ENCODE measurements around the gene TACR3.
"Not testable (repeated sequence)": the region's sequence is repeated elsewhere in the genome, so short reads cannot be mapped to it uniquely, and the experiment has no call there.

Gene TACR3, protein sequence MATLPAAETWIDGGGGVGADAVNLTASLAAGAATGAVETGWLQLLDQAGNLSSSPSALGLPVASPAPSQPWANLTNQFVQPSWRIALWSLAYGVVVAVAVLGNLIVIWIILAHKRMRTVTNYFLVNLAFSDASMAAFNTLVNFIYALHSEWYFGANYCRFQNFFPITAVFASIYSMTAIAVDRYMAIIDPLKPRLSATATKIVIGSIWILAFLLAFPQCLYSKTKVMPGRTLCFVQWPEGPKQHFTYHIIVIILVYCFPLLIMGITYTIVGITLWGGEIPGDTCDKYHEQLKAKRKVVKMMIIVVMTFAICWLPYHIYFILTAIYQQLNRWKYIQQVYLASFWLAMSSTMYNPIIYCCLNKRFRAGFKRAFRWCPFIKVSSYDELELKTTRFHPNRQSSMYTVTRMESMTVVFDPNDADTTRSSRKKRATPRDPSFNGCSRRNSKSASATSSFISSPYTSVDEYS

DNA sequence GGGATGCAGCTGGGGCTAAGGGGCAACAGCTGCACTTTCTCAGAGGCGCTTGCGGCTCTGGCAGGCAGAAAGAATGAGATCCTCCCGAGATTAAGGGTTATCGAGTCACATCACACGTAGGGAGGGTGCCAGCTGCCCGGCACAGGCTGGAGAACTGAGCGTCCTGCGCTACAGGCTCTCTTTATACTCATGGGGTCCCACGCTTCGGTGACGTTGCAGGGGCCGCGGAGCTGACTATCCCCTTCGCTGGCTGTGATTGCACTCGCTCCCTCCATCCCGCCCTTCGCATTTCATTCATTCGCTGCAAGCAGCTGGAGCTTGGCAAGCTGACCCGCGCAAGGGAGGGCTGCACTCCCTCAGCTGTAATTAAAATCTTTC is at the start of gene TACR3:
Gene TACR3, minus strand, starts transcription at position 156 of the 378 bp plus-strand sequence. CDS start 310 bp downstream, outside the sequence.
- no peak for DNase-seq

- DNase-seq: no peak
Observed at GRCh38 chr4:103757631-103758030, 37.8 kb upstream of the TACR3 start.

DNA sequence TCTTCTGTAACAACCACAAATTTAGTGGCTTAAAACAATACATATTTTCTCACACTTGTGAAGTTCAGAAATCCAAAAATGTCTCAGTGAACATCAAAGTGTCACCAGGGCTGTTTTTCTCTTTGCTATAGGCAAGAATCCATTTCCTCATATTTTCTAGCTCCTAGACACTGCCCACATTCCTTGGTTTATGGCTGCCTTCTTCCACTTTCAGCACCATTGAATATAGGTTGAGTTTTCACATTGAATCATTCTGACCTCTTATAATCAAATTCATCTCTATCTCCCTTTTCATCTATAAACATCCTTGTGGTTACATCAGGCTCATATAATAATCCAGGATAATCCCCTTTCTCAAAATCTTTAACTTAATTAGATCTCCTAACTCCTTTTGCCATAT is 37.0 kb upstream of the TACR3 start:
- DNase-seq: no peak

GRCh38 chr4:103754844-103755243 is 35.1 kb upstream of the TACR3 start:
- no peak for DNase-seq

- no peak for DNase-seq
Observed at GRCh38 chr4:103753868-103754653, 34.3 kb upstream of the TACR3 start.

DNA sequence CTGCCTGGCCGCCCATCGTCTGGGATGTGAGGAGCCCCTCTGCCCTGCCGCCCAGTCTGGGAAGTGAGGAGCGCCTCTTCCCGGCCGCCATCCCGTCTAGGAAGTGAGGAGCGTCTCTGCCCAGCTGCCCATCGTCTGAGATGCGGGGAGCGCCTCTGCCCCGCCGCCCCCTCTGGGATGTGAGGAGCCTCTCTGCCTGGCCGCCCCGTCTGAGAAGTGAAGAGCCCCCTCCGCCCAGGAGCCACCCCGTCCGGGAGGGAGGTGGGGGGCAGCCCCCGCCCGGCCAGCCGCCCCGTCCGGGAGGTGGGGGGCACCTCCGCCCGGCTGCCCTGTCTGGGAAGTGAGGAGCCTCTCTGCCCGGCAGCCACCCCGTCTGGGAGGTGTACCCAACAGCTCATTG is 3.4 kb upstream of the TACR3 start:
- DNase-seq: not testable (repeated sequence)

DNA sequence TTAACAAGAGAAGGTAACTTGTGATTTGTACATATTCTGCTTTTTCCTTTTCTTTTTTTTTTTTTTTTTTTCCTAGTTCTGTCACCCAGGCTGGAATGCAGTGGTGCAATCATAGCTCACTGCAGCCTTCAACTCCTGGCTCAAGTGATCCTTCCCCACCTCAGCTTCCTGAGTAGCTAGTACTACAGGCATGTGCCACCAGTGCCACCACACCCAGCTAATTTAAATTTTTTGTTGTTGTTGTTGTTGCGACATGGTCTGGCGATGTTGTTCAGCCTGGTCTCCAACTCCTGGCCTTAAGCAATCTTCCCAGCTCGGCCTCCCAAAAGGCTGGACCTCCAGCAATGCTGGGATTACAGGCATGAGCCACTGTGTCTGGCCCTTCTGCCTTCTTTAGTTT is 1.5 kb upstream of the TACR3 start:
- DNase-seq: no peak

DNA sequence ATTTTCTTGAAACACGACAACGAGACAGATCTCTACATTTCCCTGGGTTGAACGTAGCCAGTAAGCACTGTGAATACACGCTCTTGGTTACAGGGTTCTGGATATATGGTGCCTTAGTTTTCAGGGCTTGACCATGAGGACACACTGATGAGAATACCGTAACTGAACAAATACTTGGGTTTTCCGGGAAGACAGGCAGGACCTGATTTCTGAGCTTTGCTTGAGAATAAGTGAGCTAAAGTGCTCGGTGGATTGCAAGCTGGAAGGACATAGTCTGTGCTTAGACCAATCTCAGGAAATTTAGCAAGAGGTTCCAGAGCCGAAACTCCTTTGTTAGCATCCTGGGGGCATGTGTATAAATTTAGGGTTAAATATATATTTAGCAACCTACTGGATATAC is 876 bp upstream of the TACR3 start:
- DNase-seq: no peak

DNA sequence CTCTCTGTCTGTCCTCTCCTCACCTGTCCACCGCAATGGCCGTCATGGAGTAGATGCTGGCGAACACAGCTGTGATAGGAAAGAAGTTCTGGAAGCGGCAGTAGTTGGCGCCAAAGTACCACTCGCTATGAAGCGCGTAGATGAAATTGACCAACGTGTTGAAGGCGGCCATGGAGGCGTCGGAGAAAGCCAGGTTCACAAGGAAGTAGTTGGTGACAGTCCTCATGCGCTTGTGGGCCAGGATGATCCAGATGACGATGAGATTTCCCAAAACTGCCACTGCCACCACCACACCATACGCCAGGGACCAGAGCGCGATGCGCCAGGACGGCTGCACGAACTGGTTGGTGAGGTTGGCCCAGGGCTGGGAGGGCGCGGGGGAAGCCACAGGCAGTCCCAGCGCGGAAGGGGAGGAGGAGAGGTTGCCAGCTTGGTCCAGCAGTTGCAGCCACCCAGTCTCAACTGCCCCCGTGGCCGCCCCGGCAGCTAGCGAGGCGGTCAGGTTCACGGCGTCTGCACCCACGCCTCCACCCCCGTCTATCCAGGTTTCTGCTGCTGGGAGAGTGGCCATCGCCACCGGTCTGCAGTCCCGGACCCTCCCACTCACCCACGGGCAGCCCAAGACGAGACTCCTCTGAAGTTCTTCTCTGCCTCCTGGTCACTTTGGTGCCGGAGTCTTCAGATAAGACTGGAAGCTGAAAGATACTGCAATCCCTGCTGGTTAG is 518 bp downstream of the TACR3 start:
- DNase-seq: no peak

GRCh38 chr4:103692615-103693014 is 27.2 kb downstream of the TACR3 start:
- DNase-seq: no peak

- no peak for DNase-seq
Observed at GRCh38 chr4:103673983-103674382, 45.8 kb downstream of the TACR3 start.

GRCh38 chr4:103666764-103667163 is 53.0 kb downstream of the TACR3 start:
- DNase-seq: not testable (repeated sequence)

GRCh38 chr4:103664436-103665075 is 55.2 kb downstream of the TACR3 start:
- DNase-seq: no peak

DNA sequence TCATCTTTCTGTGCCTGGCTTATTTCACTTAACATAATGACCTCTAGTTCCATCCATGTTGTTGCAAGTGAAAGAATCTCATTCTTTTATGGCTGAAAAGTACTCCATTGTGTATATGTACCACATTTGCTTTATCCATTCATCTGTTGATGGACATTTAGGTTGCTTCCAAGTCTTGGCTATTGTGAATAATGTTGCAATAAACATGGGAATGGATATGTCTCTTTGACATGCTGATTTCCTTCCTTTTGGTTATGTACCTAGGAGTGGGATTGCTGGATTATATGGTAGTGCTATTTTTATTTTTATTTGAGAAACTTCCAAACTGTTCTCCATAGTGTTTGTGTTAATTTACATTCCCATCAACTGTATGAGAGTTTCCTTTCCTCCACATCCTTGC is 71.2 kb downstream of the TACR3 start:
- DNase-seq: no peak

- no peak for DNase-seq
Observed at GRCh38 chr4:103645991-103646390, 73.8 kb downstream of the TACR3 start.

- DNase-seq: no peak
Observed at GRCh38 chr4:103634236-103634635, 85.5 kb downstream of the TACR3 start.

GRCh38 chr4:103626296-103626695 is 93.5 kb downstream of the TACR3 start:
- no peak for DNase-seq

DNA sequence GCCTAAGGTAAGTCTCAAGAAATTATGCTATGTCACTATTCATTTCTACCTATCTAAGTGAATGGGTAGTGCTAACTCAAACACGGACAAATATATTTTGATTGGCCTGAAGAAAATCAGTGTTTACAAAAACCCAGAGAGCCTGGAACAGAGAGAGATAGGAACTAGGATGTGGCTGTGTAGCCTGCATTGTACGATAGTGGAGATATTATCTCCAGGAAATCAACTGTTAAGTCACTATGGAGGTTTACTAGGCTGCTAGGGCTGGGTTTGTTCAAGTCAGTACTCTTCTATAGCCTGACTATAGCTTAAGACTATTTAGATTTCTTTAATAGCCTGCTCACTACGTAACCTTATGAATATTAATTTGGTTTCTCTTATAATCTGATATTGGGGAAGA is 127.9 kb downstream of the TACR3 start:
- no peak for DNase-seq

DNA sequence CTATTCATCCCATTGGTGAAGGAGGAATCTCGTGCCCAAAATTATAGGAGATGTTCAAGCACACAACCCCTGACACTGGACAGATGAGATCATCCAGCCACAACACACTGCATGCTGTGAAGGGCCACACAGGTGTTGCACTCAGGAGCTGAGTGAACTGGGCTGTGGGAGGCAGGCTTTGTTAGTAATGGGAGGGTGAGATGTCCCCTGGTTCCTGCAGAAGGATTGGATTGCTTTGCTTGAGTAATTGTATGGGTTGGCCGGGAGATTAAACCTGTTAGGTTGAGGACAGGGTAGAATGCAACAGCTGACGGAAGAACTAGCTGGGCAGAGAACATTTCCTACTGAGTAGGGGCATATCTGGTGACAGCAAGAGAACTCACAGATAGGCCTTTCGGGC is 152.2 kb downstream of the TACR3 start:
- no peak for DNase-seq

DNA sequence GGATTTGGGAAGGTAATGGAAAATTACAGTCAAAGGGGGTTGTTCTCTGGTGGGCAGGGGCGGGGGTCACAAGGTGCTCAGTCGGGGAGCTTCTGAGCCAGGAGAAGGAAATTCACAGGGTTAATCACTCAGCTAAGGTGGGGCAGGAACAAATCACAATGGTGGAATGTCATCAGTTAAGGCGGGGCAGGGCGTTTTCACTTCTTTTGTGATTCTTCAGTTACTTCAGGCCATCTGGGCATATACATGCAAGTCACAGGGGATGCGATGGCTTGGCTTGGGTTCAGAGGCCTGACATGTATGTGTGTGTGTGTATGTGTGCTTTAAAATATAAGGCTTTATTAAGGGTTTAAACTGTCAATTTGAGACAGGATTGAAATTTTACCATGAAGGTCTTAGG is 160.6 kb downstream of the TACR3 start:
- DNase-seq: not testable (repeated sequence)
